H1 (cell line): ENCODE measurements around the gene DOC2A.

Experiments
- CTCF ChIP-seq, 3 experiments: IDR thresholded peaks; 1 replicate in 2 of 3; 2 replicates in 1 of 3; pipeline versions ENCODE4 v1.5.1 to v1.6.1; 2011; ENCODE audit warnings: low read length in 3 of 3, mild to moderate bottlenecking in 3 of 3, inconsistent platforms in 2 of 3, low read depth in 1 of 3, moderate library complexity in 1 of 3; ENCODE audit not compliant: insufficient read depth in 1 of 3; ENCODE audit errors: control extremely low read depth in 1 of 3
- TAF1 ChIP-seq: IDR thresholded peaks from 2 replicates; pipeline ENCODE4 v1.6.1; 2011; ENCODE audit warnings: mild to moderate bottlenecking, low read depth, low read length

DNA sequence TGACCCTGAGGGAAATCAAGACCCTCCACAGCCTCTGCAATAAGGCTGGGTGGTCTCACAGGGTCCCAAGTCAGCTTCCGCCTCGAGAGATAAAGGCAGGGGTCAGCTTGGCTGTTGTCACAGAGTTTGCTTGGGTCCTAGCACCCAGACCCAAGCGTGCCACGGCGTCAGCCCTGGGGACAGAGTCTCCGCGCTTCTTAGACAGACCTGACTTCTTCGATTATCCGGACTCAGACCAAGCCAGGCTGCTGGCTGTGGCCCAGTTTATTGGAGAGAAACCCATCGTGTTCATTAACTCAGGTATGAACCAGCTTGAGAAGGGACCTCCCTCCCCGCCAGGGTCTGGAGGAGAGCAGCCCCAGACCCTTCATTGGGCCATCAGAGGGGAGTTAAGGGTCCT lies 12.8 kb upstream of the DOC2A start:
- TF ChIP-seq TAF1 (no peak), CTCF (IDR thresholded peaks at IDR 0.05; ENCODE audit: control extremely low read depth in 1 of 3, insufficient read depth in 1 of 3, low read depth in 1 of 3, low read length in 3 of 3) (no peak)
